ENCODE measurements around the gene NFS1. TPM values are rescaled to one million over a fixed set of nuclear protein-coding genes. Genes with fewer than 3 reads are reported as not detected.

Gene NFS1
- total and polyA plus RNA-seq, 2 donors from 2014 or later = 31.5 to 71.2 TPM

DNA sequence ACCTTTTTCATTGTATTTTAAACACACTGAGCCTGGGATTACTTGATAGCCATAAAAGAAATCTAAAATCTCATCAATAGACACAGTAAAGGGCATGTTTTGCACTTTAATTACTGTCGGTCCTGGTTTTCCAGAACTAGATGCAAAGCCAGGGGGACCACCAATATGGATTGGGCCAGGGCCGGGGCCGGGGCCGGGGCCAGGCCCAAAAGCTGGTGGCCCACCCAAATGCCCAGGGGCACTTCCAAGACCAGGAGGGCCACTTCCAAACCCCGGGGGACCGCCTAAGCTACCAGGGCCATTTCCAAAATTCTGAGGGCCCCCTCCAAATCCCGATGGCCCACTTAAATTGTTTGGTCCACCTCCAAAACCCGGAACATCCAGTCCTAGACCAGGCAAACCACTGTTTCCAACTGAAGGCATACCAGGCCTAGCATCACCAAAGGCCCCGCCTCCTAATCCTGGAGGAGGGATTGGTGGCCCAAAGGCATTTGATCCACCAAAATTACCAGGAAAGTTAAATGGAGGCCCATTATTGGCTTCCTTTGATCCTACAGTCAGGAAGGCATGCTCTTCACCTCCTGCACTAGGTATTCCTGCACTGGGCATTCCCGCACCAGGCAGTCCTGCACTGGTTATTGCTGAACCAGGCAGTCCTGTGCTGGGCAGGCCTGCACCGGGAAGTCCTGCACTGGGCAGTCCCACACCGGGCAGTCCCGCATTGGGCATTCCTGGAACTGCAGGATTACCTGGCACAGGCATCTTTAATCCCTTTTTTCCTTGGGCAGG, 46.3 kb downstream of the NFS1 start:
- no peak overlapping the region for H3K27ac ChIP-seq (ENCODE audit: low read depth in 2 of 2, low read length in 2 of 2)
- intact Hi-C loops (cut with DNase I) = no loop called here
- H3K9me3 ChIP-seq (ENCODE audit: control insufficient read depth in 2 of 3, insufficient read depth in 1 of 3, low read length in 3 of 3) = no peaks in the 10 kb centered on the region
- no peaks in the 10 kb centered on the region for H3K4me1 ChIP-seq (ENCODE audit: control insufficient read depth in 2 of 3, insufficient read depth in 2 of 3, low read depth in 1 of 3, low read length in 3 of 3)
- TF ChIP-seq, protein P1, sequence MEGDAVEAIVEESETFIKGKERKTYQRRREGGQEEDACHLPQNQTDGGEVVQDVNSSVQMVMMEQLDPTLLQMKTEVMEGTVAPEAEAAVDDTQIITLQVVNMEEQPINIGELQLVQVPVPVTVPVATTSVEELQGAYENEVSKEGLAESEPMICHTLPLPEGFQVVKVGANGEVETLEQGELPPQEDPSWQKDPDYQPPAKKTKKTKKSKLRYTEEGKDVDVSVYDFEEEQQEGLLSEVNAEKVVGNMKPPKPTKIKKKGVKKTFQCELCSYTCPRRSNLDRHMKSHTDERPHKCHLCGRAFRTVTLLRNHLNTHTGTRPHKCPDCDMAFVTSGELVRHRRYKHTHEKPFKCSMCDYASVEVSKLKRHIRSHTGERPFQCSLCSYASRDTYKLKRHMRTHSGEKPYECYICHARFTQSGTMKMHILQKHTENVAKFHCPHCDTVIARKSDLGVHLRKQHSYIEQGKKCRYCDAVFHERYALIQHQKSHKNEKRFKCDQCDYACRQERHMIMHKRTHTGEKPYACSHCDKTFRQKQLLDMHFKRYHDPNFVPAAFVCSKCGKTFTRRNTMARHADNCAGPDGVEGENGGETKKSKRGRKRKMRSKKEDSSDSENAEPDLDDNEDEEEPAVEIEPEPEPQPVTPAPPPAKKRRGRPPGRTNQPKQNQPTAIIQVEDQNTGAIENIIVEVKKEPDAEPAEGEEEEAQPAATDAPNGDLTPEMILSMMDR (IDR thresholded peaks at IDR 0.05; ENCODE audit: borderline replicate concordance, extremely low read depth, insufficient read depth) = no peak
- no peaks in the 10 kb centered on the region for H3K27me3 ChIP-seq (ENCODE audit: control insufficient read depth, insufficient read depth, low read length)
- no peak for FAIRE-seq
- H3K4me3 ChIP-seq (ENCODE audit: low read length in 3 of 3) = no peak overlapping the region
- no peak overlapping the region for H3K9ac ChIP-seq (ENCODE audit: low read length in 3 of 3)
- peaks cover 13 to 25% (median 21%) of the 10 kb centered on the region in 3 donors for H3K36me3 ChIP-seq (ENCODE audit: control insufficient read depth in 2 of 3, insufficient read depth in 3 of 3, low read length in 3 of 3)
- no peak for DNase-seq

DNA sequence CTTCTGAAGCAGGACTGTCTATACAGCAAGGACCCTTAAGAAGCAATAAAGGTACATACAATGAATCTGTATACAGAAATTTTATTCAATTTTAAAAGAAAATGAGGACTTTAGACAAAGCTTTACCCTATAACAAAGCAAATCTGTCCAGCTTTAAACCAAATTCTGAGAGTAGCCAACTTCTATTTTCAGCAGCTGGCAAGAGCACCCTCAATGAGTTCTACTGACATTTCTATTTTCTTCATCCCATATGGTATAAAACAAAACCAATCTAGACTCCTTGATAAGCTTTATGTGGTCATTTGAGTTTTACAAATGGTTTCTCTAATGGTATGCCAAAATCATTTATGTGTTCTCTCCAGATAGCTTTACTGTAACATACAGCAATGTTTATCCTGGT, 47.2 kb downstream of the NFS1 start:
- FAIRE-seq = no peak
- Histone ChIP-seq H3K4me1 (ENCODE audit: control insufficient read depth in 2 of 3, insufficient read depth in 2 of 3, low read depth in 1 of 3, low read length in 3 of 3) (no peaks in the 10 kb centered on the region), H3K36me3 (ENCODE audit: control insufficient read depth in 2 of 3, insufficient read depth in 3 of 3, low read length in 3 of 3) (peaks cover 13 to 25% (median 21%) of the 10 kb centered on the region in 3 donors), H3K4me3 (ENCODE audit: low read length in 3 of 3) (no peak overlapping the region), H3K9ac (ENCODE audit: low read length in 3 of 3) (no peak overlapping the region), H3K27me3 (ENCODE audit: control insufficient read depth, insufficient read depth, low read length) (no peaks in the 10 kb centered on the region), H3K27ac (ENCODE audit: low read depth in 2 of 2, low read length in 2 of 2) (no peak overlapping the region), H3K9me3 (ENCODE audit: control insufficient read depth in 2 of 3, insufficient read depth in 1 of 3, low read length in 3 of 3) (no peaks in the 10 kb centered on the region)
- TF ChIP-seq, protein P1 (IDR thresholded peaks at IDR 0.05; ENCODE audit: borderline replicate concordance, extremely low read depth, insufficient read depth) = no peak
- no peak for DNase-seq
- intact Hi-C loops (cut with DNase I) = no loop called here

DNA sequence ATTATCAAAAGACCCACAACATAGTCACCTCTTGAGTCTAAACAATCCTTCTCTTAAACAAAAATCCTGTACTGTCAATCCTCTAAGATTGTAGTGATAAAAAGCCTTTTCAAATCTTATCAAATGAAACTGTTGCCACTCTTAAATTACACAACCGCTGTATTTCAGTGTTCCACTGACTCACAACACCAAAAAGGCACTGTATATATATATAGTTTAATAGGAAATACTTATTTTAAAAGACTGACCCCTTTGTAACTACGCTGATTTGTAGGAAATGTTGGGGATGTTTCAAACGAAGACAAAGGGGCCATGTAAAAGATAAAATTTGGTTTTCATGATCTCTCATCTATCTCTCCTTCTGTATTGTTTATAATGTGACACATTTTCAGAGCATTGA, 48.5 kb downstream of the NFS1 start:
- no peaks in the 10 kb centered on the region for H3K4me1 ChIP-seq (ENCODE audit: control insufficient read depth in 2 of 3, insufficient read depth in 2 of 3, low read depth in 1 of 3, low read length in 3 of 3)
- intact Hi-C loops (cut with DNase I) = no loop called here

More for the DNA sequence above, 48.5 kb downstream of the NFS1 start:
- peaks cover 13 to 25% (median 21%) of the 10 kb centered on the region in 3 donors for H3K36me3 ChIP-seq (ENCODE audit: control insufficient read depth in 2 of 3, insufficient read depth in 3 of 3, low read length in 3 of 3)
- TF ChIP-seq, protein P1 (IDR thresholded peaks at IDR 0.05; ENCODE audit: borderline replicate concordance, extremely low read depth, insufficient read depth) = no peak
- no peaks in the 10 kb centered on the region for H3K9me3 ChIP-seq (ENCODE audit: control insufficient read depth in 2 of 3, insufficient read depth in 1 of 3, low read length in 3 of 3)
- no peak overlapping the region for H3K27ac ChIP-seq (ENCODE audit: low read depth in 2 of 2, low read length in 2 of 2)
- H3K4me3 ChIP-seq (ENCODE audit: low read length in 3 of 3) = no peak overlapping the region
- DNase-seq (no peak), FAIRE-seq (no peak)
- H3K27me3 ChIP-seq (ENCODE audit: control insufficient read depth, insufficient read depth, low read length) = no peaks in the 10 kb centered on the region
- H3K9ac ChIP-seq (ENCODE audit: low read length in 3 of 3) = no peak overlapping the region

Measured in kidney (tissue), 14 donors.